Peyer's patch (tissue), 4 donors: ENCODE data around the gene MPPED2.

Experiments
- POLR2A ChIP-seq, 2 donors: fragments of 450-650 bp; IDR thresholded peaks; one replicate each; pipeline ENCODE4 v1.5.1; 2017; ENCODE audit warnings: antibody characterized with exemption in 2 of 2, mild to moderate bottlenecking in 2 of 2, moderate library complexity in 2 of 2
- TF ChIP-seq, protein P1 (sequence below), 6 experiments: fragments of 450-650 bp in 4 of 6; fragments of 200-600 bp in 2 of 6; sonication (generic) in 1 of 6; IDR thresholded peaks; one replicate each; pipeline ENCODE4 v1.5.1; 2017 to 2019; ENCODE audit warnings: antibody characterized with exemption in 6 of 6, mild to moderate bottlenecking in 3 of 6, moderate library complexity in 1 of 6

DNA sequence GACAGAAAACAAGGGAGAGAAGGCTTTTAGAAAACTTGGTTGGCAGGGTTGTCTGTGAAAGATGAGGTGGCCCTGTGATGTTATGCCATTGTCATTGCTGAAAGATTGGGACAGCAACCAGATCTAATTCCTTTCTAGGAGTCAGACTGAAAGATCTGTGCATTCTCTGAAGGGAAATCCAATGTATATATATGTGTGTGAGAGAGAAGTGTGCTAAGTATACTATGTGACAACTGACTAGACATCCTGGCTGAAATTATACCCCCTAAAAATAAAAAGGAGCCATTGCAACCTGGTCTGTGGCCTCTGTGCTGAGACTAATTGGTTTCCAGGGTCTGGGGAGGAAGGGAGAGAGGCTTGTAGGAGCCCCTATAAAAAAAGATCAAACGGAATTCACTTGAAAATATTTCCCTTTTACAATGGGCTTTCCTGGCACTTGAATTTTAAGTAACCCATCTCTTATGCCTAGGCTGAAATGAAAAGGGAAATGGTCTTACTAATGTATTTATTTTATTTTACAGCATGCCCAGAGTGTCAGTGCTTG is 1.2 kb upstream of the MPPED2 start:
- TF ChIP-seq POLR2A (IDR thresholded peaks at IDR 0.05): no peak
- TF ChIP-seq, protein P1, sequence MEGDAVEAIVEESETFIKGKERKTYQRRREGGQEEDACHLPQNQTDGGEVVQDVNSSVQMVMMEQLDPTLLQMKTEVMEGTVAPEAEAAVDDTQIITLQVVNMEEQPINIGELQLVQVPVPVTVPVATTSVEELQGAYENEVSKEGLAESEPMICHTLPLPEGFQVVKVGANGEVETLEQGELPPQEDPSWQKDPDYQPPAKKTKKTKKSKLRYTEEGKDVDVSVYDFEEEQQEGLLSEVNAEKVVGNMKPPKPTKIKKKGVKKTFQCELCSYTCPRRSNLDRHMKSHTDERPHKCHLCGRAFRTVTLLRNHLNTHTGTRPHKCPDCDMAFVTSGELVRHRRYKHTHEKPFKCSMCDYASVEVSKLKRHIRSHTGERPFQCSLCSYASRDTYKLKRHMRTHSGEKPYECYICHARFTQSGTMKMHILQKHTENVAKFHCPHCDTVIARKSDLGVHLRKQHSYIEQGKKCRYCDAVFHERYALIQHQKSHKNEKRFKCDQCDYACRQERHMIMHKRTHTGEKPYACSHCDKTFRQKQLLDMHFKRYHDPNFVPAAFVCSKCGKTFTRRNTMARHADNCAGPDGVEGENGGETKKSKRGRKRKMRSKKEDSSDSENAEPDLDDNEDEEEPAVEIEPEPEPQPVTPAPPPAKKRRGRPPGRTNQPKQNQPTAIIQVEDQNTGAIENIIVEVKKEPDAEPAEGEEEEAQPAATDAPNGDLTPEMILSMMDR (IDR thresholded peaks at IDR 0.05): no peak
